GM19372 (cell line): Measurements from ENCODE around the gene CDCA4.
"Not testable (repeated sequence)": the region's sequence is repeated elsewhere in the genome, so short reads cannot be mapped to it uniquely, and the experiment has no call there.

Experiments
- ATAC-seq: cut with Tn5 transposase; IDR thresholded peaks from one replicate; pipeline ENCODE4 v1.9.1; 2021; ENCODE audit warnings: mild to moderate bottlenecking, low read depth, moderate library complexity; ENCODE audit not compliant: unreplicated experiment

The CDCA4 gene

GRCh38 chr14:105020815-105021655, at the start of gene CDCA4:
CDCA4 (minus strand) TSS chr14:105021083; CDS start chr14:105011929, 9,154 bp downstream.
- peak; percentile 77 for ATAC-seq

- ATAC-seq: no peak
These were observed 49.2 kb upstream of the CDCA4 start for GRCh38 chr14:105069871-105070759.

GRCh38 chr14:105069522-105069870, 48.6 kb upstream of the CDCA4 start:
- no peak for ATAC-seq

GRCh38 chr14:105068818-105069217, 47.9 kb upstream of the CDCA4 start:
- ATAC-seq: no peak

GRCh38 chr14:105067969-105068301, 47.1 kb upstream of the CDCA4 start:
- ATAC-seq: no peak

GRCh38 chr14:105067140-105067968, 46.5 kb upstream of the CDCA4 start:
- ATAC-seq: no peak

GRCh38 chr14:105066240-105067071, 45.6 kb upstream of the CDCA4 start:
- ATAC-seq: no peak

GRCh38 chr14:105065280-105066228, 44.7 kb upstream of the CDCA4 start, which contains the start of gene GPR132:
GPR132 (minus strand) TSS chr14:105065430; CDS start chr14:105055420, 10,010 bp downstream.
- peak; percentile 36 for ATAC-seq

- ATAC-seq: no peak
These were observed 43.8 kb upstream of the CDCA4 start for GRCh38 chr14:105064721-105065143.

GRCh38 chr14:105064001-105064400, 43.1 kb upstream of the CDCA4 start:
- no peak for ATAC-seq

GRCh38 chr14:105063506-105063905, 42.6 kb upstream of the CDCA4 start:
- ATAC-seq: not testable (repeated sequence)

- ATAC-seq: no peak
These were observed 42.2 kb upstream of the CDCA4 start for GRCh38 chr14:105063056-105063455.

GRCh38 chr14:105062048-105062433, 41.2 kb upstream of the CDCA4 start:
- no peak for ATAC-seq

GRCh38 chr14:105061428-105062047, 40.7 kb upstream of the CDCA4 start:
- ATAC-seq: peak; percentile 36

GRCh38 chr14:105060751-105061427, 40.0 kb upstream of the CDCA4 start:
- no peak for ATAC-seq

- ATAC-seq: no peak
These were observed 39.2 kb upstream of the CDCA4 start for GRCh38 chr14:105059925-105060565.
